ENCODE data around the gene SLC28A1.

SLC28A1 gene

GRCh38 chr15:84940399-84940798, 55.9 kb downstream of the SLC28A1 start:
- DNase-seq (ENCODE audit: low spot score) = no peak

GRCh38 chr15:84942456-84942855, 58.0 kb downstream of the SLC28A1 start:
- DNase-seq (ENCODE audit: low spot score) = no peak

DNA sequence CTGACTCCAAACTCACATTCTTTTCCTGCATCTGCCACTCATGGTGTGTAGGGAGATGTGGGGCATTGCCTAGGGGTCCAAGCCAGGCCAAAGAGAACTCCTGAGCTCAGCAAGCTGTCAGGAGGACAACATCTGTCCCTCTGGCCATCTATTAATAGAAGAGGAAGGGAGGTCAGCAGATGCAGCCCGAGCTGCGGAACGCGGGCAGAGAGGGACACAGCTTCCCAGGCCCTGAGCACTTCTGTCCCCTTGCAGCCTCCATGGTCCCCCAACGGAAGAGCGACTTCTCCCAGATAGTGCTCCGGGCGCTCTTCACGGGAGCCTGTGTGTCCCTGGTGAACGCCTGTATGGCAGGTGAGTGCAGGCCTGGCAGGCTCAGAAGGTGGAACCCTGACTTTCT, 59.8 kb downstream of the SLC28A1 start:
- no peak for DNase-seq (ENCODE audit: low spot score)

GRCh38 chr15:84944861-84945260, 60.4 kb downstream of the SLC28A1 start:
- DNase-seq (ENCODE audit: low spot score) = no peak

- no peak for DNase-seq (ENCODE audit: low spot score)
Observed at GRCh38 chr15:84946772-84947489, 62.5 kb downstream of the SLC28A1 start.

GRCh38 chr15:84947947-84948830, 63.7 kb downstream of the SLC28A1 start:
- DNase-seq (ENCODE audit: low spot score) = no peak

DNA sequence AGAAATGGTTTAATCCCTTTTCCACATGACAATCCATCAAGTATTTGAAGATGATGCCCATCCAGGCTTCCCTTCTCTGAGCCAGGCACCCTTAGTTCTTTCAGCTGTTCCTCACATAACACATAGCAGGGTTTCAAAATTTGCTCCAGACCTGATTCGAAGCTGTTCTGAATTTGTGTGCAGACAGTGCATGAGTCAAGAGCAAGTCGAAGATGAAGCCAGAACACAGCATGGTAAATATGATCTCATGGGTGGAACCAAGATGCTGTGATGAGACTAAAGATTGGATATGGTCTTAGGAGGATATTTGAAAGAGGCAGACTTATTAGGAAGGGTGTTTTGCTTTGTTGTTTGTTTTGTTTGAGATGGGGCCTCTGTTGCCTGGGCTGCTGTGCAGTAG, 64.6 kb downstream of the SLC28A1 start:
- no peak for DNase-seq (ENCODE audit: low spot score)

DNA sequence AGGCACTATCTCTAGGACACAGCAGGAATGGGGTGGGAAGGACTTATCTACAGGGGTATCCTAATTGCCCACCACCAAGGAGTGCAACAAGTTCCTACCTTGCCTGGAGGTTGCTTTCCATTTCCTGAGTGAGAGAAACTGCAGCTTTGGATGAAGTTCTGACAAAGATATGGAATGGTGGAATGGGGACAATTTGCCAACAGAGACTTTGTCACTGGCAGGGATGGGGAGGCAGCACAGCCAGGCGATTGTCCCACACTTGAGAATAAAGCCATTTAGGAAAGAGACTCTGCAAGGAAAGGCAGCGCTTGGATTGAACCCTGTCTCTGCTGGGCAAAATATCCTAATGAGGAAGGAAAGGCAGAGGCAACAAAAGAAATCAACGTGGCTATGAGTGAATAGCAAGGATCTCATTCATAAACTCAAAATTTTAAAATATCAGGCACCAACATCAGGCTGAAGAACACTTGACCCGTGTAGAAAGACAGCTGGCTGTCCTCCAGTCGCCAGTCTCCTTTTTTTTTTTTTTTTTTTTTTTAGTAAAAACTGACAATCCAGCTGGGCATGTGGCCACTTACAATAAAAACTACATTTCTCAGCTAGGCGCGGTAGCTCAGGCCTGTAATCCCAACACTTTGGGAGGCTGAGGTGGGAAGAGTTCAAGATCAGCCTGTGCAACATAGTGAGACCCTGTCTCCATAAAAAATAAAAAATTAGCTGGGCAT, 65.5 kb downstream of the SLC28A1 start:
- DNase-seq (ENCODE audit: low spot score) = no peak

DNA sequence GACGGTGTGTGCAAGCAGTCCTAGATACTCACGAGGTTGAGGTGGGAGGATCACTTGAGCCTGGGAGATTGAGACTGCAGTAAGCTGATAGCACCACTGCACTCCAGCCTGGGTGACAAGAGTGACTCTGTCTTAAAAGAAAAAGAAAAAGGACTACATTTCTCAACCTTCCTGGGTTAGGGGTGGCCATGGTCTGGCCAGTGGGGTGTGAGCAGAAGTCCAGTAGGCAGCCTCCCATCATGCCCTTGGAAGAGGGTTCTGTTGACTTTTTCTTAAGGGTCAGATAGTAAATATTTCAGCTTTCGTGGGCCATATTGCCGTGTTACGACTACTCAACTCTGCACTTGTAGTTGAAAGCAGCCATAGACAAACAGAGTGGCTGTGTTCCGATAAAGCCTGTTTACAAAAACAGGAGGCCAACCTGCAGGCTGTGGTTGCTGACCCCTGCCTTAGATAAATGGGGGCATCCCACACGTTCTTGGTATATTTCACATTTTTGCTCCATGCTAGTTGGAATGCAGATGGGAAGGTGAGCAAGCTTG, 66.2 kb downstream of the SLC28A1 start:
- no peak for DNase-seq (ENCODE audit: low spot score)

- DNase-seq (ENCODE audit: low spot score) = no peak
Observed at GRCh38 chr15:84951736-84952135, 67.3 kb downstream of the SLC28A1 start.

- no peak for DNase-seq (ENCODE audit: low spot score)
Observed at GRCh38 chr15:84953136-84953535, 68.7 kb downstream of the SLC28A1 start.

DNA sequence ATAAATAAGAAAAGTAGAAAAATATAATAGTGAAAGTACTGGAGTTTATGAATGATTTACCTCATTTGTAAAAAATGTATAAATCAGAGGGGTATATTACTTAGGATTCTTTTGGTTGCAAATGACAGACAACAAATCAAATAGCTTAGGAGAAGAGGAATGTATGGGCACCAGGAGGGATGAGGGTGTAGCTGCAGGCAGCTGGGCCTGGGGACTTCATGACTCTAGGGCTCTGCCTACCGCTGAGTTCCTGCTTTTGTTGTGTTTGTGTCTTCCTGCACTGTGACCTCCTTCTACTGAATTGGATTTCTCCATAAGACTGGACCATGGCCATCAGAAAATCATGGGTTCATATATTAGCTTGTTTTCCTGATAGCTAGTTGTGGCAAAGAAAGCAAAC, 69.3 kb downstream of the SLC28A1 start:
- DNase-seq (ENCODE audit: low spot score) = no peak

- peak; percentile 58 for DNase-seq (ENCODE audit: low spot score)
Observed at GRCh38 chr15:84955089-84955848, 70.8 kb downstream of the SLC28A1 start.

DNA sequence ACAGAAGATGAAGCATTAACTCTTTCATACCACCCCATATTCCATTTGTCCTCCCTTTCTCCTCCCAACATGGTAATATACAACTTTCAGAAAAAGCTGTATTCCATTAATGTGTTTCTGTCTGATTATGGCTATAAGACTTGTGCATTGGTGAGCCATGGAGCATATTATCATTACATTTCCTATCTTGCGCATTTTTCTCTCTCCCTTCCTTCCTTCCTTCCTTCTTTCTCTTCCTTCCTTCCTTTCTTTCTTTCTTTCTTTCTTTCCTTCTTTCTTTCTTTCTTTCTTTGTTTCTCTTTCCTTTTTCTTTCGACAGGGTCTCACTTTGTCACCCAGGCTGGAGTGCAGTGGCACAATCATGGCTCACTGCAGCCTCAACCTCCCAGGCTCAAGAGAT, 71.7 kb downstream of the SLC28A1 start:
- no peak for DNase-seq (ENCODE audit: low spot score)

- DNase-seq (ENCODE audit: low spot score) = no peak
Observed at GRCh38 chr15:84960391-84961113, 76.1 kb downstream of the SLC28A1 start.

DNA sequence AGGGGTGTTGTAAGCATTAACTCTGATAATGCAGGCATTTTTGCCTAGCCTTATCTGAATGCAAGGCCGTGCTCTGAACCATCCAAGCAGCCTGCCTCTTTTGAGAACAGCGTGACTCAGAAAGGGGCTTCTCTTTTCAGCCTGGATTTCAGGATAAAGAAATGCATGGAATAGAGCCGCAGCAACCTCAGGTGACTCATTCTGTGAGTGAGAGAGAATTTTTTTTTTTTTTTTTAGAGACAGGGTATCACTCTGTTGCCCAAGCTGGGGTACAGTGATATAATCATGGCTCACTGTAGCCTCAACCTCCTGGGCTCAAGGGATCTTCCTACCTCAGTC, 76.6 kb downstream of the SLC28A1 start:
- DNase-seq (ENCODE audit: low spot score) = no peak

DNA sequence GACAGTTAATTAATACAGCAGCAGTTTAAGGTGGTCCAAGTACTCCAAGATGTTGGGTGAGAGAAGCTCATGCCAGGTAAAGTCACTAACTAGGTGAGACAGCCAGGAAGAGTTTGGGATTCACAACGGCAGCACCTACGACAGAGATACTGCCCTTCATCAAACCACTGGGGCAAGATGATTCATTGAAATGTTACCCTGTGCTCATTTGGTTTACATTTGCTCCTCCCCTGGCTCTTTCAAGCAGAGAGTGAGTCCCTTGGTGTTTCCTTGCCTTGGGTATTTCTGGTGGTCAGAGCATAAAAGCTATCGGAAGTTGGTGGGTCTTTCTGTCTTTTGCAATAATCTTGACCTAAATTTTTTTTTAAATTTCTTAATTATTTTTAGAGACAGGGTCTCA, 77.2 kb downstream of the SLC28A1 start:
- no peak for DNase-seq (ENCODE audit: low spot score)

DNA sequence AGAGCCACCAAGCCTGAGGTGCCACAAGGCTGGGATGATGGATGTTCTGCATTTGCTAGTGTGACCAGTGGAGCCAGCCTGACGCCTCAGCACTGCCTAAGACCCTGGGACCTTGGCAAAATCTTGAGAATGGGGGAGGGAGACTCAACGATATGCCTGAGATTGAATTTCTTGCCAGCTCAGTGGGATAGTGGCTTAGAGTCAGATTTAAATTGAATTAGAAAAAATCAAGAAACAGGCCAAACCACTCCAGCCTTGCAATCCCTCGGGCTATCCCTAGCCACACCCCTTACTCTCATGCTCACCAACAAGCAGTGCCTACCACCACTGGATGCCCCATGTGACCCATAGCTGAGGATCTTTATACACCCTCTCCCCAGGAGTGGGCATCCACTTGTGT, 78.5 kb downstream of the SLC28A1 start:
- no peak for DNase-seq (ENCODE audit: low spot score)

DNA sequence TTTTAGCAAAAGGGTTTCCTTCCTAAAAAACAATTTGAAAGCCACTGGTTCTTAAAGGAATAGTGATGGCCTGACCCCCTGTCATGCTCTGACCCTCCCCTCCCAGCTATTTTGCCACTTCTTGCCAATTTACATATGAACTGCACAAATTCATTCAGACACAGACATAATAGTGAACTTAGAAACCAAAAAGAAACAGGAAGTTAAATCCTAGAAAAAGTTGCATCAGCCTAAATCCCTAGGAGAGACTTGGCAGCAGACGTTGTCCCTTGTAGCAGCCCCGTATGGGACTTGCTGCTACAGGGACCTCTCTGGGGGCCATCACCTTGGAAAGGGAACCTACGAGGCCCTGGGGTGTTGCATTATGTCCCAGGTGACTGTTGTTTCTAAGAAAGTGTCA, 82.9 kb downstream of the SLC28A1 start:
- DNase-seq (ENCODE audit: low spot score) = no peak

DNA sequence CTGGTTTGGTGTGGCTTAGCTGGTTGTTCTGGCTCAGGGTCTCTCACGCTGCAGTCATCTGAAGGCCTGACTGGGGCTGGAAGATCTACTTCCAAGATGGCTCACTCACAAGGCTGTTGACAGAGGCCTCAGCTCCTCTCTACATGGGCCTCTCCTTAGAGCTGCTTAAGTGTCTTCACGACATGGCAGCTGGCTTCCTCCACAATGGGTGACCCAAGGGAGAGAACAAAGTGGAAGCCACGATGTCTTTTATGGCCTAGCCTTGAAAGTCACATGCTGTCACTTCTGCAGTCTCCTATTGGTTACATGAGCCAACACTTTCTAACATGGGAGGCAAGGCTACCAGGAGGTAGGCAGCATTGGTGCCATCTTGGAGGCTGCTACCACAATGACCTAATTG, 83.8 kb downstream of the SLC28A1 start:
- DNase-seq (ENCODE audit: low spot score) = no peak

DNA sequence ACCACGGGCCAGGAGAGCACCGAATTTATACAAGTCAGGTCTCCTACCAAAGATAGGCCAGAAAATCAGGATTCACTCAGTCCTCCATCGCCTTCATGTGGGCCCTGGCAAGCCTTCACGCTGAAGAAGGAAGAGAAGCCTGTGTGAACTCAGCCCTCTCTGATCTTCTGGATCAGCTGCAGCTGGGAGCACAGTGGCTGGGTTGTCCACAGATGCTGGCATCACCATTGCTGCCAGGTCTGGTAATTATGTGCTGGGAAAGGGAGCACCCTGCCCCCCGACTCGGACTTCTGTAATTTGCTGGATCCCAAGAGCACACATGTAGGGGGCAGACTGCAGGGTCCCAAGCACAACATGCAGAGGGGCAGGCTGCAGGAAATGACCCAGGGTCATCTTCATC, 84.8 kb downstream of the SLC28A1 start:
- no peak for DNase-seq (ENCODE audit: low spot score)

Measured in ecto neural progenitor cell (in vitro differentiated cells).